T-helper 2 cell treated with Interferon-gamma antibody and Interleukin-4, amounts not matched to agents 100 ng/mL and 5 ng/mL, for 36 hours (primary cell): ENCODE data around the gene FOXI3. TPM values are rescaled to one million over a fixed set of nuclear protein-coding genes. Genes with fewer than 3 reads are reported as not detected.

Experiments used
- intact Hi-C: fragments of 100-400 bp; cut with micrococcal nuclease; formaldehyde crosslinking; loops from one replicate; pipeline ENCODE4 v1.15.1; 2023
- total RNA-seq: library from RNA; stranded (reverse); gene quantifications from 2 replicates; pipeline ENCODE4 v1.2.3, GENCODE V29; 2022

Gene FOXI3
- total RNA-seq: not detected in 2 replicates

DNA sequence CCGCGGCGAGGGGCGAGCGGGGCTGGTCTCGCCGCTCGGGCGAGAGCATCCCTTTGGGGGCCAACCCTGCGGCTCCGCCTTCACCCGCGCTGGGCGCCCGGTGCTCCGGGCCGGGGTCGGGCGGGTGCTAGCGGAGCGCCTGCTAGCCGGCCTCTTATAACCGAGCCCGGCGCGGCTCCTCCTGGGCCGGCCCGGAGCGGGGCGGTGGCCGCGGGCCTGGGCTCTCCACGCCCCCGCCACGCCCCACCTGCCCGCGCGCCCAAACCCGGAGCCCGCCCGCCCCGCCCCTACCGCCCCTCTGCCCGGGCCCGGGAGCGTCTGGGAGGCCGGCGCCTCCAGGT is at the start of gene FOXI3:
FOXI3 (minus strand) TSS at position 129 of the 341 bp plus-strand sequence. CDS start 158 bp downstream, outside the sequence.
- intact Hi-C loops: no loop called here

DNA sequence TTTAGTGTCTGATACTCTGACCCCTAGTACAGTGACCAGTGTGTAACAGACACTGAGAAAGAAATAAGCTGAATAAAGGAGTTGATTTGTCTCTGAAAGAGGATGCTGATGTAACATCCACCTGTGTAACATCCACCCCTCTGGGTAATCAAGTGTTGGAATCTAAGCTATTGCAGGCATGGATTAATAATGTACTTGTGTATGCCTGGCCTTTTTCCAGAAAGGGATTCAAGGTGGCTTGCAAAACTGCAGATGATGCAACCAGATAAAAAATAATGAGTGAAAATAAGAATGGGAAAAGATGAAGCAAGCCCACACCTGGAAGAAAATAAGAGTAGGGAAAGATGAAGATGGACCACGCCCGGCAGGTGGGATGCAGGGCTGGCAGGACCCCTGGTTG is 48.2 kb upstream of the FOXI3 start:
- intact Hi-C loops: no loop called here

DNA sequence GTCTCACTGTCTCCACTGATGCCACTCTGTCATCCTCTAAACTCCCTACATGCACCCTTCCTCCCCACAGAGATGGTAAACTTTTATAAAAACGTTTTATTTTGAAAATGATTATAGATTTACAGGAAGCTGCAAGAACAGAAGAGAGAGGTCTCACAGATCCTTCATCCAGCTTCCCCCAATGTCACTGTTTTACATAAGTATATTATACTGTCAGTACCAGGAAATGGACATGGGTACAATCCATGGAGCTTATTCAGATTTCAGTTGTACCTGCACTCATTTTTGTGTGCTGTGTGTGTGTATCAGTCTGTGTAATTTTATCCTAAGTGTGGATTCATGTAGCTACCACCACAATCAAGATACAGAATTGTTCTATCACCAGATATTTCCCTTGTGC is 46.7 kb upstream of the FOXI3 start:
- intact Hi-C loops: no loop called here

DNA sequence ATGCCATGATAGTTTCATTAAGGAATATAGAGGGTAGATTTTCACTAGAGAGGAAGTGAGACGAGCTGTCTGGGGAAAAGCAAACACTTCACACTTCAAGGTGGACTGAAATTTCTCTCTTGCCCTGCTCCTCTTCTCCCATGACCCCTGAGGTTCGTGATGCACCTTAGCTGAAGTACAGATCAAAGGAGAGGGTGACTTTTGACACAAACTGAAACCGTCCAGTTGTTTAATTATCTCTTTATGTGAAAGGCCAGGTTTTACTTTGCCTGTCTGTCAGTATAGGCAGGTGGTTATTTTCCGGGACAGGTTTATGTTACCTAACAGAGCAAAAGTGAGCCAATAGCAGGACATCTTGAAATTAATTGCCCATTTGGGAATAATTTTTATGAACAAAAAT is 41.0 kb upstream of the FOXI3 start:
- intact Hi-C loops: no loop called here

DNA sequence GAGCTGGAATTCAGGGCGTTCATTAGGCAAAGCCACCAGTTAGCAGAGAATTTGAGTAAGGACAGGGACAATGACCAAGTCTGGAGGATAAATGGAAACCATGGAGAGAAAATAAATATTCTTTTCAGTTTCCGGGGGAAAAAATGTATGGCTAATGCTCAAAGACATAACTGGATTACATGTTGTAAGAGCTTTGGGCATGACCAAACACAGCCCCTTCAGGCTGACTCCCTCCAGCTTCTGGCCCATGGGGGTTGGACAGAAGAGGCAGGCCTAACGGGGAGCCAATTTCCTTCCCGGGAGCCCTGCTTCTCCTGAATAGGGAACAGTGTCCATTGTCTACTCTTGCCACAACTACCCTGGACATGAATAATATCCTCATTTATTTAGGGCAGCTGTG is 39.5 kb upstream of the FOXI3 start:
- intact Hi-C loops: no loop called here

DNA sequence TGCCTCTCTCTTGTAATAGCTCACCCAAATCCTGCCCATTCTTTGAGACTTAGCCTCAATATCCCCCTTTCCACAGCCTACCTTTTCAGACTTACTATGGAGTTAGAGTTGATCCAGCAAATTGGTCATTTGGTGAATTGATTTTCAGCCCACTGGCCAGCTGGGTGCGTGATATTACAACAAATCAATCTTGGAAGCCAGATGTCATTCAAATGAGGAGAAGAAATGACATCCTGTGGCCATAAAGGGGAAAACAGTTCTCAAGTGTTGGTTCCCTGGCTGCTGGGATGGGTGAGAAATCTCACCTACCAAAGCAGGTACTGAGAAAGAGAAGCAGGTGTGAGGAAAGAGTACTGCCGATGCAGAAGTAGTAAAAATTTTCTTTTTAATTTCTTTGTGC is 36.7 kb upstream of the FOXI3 start:
- intact Hi-C loops: no loop called here

DNA sequence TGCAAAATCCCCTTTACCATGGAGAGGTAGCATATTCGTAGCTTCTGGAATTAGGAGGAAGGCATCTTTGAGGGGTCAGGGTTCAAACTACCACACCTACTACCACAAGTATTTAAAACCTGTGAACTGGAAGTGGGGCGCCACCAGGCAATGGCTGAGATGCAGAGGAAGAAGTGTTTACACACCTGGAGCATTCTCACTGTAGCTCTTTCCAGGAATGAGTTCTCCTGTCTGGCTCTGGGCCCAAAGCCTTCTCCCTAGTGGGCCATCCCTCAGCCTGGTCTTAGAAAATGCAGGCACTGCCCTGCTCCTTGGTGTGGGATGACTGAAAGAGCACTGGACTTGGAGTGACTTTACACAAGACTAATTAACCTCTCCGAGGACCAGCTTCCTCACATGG is 30.7 kb upstream of the FOXI3 start:
- intact Hi-C loops: no loop called here

DNA sequence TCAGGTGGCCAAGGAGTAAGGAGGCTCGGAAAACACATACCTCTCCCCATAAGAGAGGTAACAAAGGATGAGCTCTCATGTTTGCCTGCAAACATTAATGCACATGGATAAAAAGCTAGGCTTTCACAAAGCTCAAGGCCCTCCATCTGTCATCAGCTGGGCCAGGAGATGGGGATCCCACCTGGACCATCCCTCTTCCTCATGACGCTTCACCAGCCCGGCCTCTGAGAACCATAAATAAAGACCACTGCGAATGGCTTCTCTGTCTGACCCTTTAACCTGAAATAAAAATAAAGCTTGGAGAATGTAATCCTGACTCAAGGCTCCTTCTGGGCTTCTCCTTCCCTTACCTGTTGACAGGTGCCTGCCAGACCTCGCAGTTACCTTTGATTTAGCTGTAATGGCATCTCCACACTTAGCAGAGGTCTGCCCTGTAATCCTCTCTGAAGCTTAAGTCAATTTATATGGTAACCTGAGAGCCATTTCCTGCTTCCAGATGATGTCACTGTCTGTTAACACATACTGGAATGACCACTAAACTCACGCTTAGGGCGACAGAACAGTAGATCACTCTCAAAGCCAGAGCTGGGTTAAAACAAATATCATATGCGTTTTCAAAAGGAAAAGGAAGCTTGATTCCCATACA is 29.3 kb upstream of the FOXI3 start:
- intact Hi-C loops: no loop called here

DNA sequence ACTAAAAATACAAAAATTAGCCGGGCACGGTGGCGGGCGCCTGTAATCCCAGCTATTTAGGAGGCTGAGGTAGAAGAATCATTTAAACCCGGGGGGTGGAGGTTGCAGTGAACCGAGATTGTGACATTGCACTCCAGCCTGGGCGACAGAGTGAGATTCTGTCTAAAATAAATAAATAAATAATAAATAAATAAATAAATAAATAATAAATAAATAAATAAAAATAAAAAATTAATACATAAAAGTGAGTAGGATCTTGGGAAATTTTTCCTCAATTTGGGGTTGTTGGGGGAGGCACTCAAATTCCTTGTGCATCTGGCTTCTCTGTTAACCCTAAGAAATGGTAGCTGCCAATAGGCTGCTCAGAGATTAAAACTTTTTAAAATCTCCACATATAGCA is 20.3 kb upstream of the FOXI3 start:
- intact Hi-C loops: no loop called here

DNA sequence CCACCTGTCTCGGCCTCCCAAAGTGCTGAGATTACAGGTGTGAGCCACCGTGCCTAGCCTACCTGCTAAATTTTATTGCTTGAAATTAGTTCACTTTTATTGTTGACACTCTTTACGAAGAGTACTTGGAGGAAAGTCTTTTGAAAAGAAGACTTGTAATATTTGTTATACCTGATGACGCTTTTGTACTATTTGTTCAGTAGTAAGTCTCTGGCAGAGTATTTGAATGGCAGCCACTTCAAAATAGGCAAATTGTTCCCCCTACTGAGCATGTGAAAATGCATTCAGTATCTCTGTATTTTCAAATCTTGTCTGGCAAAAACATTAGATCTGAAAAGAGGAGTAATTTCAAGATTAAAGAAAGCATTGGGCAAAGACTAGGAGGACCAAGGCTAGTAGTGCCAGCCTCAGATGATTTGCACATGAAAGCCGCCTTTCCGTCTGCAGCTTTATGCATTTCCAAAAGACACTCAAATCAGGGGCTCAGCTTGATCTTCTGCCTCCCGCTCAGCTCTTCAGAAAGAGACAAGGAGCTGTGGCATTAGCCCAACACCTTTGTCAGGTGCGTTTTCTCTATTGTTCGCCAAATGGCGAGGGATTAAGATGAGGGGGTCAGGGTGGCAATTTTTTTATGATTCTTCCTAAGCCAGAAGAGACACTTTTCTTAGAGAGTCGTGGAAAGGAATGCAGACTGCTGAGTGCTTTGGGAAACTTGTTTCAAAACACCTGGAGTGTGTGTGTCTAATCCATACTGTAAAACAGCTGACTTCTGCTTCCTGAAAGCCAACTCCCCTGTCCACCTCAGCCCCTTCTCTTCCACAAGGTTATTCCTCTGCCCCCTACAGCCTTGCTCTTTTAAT is 18.8 kb upstream of the FOXI3 start:
- intact Hi-C loops: no loop called here

DNA sequence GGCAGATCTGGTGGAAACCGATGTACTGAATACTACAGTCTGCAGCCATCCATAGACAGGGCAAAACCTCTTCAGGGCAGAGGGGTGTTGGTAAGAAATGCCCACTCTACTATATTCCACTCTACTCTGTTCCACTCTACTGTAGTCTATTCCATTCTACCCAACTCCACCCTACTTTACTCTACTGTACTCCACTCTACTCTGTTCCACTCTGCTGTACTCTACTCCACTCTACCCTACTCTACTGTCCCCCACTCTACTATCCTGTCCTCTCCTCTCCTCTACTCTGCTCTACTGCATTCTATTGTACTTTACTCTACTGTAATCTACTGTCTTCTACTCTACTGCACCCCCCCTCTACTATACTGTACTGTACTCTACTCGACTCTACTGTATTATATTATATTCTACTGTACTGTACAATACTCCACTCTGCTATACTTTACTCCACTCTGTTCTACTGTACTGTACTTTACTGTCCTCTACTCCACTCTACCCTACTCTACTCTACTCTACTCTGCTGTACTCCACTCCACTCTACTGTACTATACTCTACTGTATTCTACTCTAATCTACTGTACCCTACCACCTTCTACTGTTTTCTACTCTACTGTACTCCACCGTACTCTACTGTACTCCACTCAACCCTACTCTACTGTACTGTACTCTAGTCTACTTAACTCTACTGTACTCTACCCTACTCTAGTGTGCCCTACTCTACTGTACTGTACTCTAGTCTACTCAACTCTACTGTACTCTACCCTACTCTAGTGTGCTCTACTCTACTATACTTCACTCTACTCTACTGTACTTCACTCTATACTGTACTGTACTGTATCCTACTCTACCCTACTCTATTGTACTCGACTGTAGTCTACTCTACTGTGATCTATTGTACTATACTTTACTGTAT is 17.0 kb upstream of the FOXI3 start:
- intact Hi-C loops: no loop called here

DNA sequence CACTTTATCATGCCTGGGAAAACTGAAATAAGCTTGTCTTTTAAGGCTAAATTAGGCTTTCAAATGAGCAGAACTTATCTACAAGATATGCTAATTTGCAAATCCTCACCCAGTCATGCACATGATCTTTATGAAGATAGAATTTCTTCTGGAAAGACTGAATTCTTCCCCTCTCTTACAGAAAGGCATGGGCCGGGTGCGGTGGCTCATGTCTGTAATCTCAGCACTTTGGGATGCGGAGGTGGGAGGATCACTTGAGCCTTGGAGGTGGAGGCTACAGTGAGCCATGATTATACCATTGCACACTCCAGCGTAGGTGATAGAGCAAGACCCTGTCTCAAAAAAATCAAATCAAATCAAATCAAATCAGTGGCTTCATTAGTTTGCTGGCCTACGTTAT is 11.7 kb upstream of the FOXI3 start:
- intact Hi-C loops: no loop called here

DNA sequence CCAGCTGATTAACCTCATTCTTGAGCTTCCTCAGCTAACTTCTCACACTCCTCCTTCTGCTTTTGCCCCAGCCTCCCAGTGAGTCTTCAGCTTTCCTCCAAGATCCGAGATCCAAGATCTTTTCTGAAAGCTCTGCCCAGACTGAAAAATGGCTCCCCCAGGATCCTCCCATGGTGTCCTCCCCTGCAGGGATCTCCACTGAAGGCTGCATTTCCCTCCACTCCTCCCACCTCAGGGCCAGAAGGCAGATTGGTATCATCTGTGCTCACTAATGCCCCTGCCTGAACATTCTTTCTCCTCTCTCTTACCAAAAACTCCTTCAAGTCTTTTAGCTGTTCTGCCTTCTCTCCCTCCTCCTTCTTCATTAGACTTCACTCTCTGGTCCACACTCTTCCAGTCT is 6.1 kb upstream of the FOXI3 start:
- intact Hi-C loops: no loop called here

DNA sequence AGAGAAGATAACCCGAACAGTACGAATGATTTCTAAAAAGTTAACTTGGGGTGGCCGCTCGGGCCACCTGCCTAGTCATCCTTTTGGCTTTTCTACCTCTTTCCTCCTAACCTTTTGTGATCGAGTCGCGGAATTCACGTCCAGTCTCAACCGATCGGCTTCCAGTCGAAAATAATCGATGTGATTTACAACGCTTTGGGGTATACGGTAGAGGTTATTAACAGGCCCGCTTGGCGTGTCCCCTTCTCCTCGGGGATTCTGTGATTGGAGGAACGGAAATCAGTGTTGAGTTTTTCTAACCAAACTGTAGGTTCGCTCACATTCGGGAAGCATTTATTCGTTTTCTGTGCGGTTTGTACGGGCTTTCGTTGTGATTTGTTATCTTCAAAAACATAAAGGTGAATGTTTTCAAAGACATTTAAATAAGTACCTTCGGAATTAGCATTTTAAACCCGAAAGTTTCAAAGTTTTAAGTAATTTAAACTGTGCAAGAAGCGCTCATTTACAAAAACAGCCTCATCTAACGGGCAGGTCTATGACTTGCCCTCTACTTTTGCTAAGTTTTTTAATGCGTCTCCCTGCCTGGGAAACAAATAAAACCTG is 588 bp upstream of the FOXI3 start:
- intact Hi-C loops: no loop called here

DNA sequence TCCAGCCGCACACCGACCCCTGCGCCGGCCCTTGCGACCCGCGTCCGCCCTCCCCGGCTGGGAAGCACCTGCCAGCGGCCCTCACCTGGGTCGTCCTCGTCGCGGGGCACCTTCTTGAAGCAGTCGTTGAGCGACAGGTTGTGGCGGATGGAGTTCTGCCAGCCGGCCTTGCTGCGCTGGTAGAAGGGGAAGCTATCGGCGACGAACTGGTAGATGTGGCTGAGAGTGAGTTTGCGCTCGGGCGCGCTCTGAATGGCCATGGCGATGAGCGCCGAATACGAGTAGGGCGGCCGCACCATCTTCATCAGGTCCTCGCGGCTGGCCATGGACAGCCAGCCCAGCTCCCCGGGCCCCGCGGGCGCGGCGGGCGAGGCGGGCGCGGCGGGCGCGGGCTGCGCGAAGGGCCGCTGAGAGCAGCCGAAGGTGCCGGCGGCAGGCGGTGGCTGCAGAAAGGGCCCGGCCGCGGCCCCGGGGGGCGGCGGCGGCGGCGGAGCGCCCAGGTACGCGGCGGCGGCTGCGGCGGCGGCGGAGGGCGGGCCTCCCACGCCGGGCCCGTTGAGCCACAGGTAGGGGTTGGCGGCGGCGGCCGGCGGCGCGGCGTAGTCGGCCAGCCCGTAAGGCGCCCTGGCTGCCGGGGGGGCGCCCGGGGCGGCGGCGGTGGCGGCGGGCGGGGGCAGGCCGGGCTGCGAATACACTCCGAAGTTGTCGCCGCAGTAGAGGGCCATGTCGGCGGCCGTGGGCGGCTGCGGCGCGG is 505 bp downstream of the FOXI3 start:
- intact Hi-C loops: no loop called here

DNA sequence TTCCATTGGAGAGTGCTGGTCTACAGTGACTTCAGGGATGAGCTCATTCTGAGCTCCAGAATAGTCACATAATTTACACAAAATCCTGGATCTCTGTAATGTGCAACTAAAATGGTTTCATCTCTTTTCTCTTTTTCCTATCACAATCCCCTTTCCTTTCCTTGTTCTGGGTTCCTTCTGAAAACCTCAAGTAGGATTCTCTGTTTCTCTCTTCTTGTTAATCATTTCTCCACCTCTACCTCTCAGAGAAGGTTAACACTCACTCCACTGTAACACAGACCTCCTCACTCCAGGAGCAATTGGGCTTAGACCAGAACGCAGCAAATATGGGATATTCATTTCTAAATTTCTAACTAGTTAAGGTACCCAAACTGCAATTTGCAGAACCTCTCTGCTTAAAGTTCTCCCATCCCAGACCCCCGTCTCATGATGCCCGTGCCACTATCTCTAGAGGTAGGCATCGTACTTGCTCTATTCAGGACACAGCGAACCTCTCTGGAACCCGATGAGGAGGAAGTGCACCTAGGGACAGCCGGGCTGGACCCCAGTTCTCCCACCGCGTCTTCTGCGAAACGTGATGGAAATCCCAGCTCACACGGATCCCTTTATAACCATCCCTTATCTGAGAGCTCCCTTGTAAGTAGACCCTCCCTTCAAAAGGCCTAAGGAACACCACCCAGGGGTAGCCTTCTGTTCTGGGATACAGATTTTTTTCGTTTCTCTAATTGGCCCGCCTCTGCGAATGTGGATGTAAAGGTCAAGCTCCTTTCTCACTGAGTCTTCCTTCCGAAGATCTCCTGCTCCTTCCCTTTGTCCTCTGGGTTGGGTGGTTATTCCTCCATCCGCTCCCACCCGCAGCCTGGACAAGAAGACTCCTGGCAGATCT is 1.3 kb downstream of the FOXI3 start:
- intact Hi-C loops: no loop called here

DNA sequence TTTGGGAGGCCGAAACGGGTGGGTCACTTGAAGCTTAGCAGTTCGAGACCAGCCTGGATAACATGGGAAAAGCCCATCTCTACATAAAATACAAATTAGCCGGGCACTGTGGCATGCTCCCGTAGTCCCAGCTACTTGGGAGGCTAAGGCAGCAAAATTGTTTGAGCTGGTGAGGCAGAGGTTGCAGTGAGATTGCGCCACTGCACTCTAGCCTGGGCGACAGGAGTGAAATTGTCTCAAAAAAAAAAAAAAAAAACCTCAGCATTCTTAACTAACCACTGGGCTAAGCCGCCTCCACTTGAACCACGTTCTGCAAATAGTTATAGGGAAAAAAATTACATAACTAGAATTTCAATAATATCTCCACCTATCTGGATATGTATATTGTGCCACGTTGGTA is 2.3 kb downstream of the FOXI3 start:
- intact Hi-C loops: no loop called here

DNA sequence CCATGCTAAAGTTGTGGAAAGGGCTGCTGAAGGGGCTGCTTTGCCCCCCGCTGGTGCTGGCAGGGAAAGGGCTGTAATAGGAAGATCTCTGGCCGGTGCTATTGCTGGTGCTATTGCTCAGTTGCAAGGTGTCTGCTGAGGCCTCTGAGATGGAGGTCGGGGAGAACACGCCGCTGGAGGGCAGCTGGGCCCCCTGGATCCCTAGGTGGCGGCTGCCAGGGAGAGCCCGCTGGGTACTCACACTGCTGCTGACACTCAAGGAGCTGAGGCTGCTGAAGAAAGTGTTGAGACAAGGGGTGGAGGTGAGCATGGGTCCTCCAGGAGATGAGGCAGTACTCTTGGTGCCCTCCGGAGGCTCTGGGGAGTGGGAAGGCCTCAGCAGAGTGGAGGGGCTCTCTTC is 4.2 kb downstream of the FOXI3 start:
- intact Hi-C loops: no loop called here

DNA sequence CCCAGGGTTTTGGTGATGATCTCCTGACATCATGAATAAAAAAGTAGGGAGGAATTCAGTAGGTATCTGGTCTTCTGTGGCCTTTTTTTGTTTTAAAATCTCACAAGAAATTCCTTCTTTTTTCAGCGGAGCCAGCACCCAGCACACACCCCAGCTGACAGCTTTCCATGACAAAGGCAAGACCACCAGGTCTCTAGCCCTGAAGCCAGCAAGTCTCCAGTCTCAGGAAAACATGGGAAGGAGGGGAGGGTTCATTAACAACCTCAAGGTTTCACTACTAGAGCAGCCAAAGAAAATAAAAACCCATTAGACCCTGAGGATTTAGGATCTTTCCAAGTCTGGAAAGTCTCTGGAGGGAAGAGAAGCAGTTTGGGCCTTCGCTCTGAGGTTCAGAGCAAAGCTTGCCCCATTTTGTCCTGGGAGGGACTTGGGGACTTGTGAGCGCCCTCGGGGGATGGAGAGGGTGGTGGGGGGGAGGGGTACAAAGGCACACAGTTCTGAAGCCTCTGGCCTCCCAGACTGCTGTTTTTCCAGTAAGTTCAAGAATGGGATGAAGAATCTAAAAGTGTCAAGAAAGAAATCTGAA is 9.0 kb downstream of the FOXI3 start:
- intact Hi-C loops: no loop called here

DNA sequence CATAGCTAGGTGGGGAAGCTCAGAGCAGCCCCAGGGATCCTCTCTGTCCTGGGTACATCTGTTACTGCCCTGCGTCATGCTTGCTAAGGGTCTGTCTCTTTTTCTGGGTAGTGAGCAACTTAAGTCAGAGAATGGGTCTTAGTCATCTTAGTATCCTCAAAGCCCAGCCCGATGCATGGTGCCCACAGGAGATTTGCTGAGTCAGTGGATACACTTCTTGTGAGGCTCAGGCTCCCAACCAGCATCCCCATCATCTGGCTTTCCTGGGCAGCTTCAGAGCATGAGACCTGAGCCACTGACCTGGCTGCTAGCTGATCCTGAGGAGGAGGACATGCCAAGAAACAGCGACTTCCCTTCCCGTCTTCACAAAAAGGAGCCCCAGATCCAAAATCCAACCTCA is 10.0 kb downstream of the FOXI3 start:
- intact Hi-C loops: no loop called here
